Measurements from ENCODE around the gene ACYP2. TPM values are rescaled to one million over a fixed set of nuclear protein-coding genes. Genes with fewer than 3 reads are reported as not detected.

ACYP2 gene
- total RNA-seq, 3 donors from 2014 or later: 19.3 to 39.2 (median 27.8) TPM

- intact Hi-C loops (cut with DNase I; ENCODE audit: low total_unique reads): no loop called here
- TF ChIP-seq CTCF (IDR thresholded peaks at IDR 0.05): no peak
- no peak for TF ChIP-seq POLR2A (IDR thresholded peaks at IDR 0.05)
- no peak for TF ChIP-seq POLR2AphosphoS5 (IDR thresholded peaks at IDR 0.05)
- H3K4me1 ChIP-seq: no peaks in the 10 kb centered on the region
These were observed 38.8 kb upstream of the ACYP2 start for GRCh38 chr2:54076586-54076985.

GRCh38 chr2:54077088-54077900, 38.1 kb upstream of the ACYP2 start:
- H3K27me3 ChIP-seq: no peaks in the 10 kb centered on the region
- H3K36me3 ChIP-seq: no peaks in the 10 kb centered on the region
- intact Hi-C loops (cut with DNase I; ENCODE audit: low total_unique reads): no loop called here
- TF ChIP-seq POLR2AphosphoS5 (IDR thresholded peaks at IDR 0.05) (no peak), CTCF (IDR thresholded peaks at IDR 0.05) (no peak), POLR2A (IDR thresholded peaks at IDR 0.05) (no peak)
- no peaks in the 10 kb centered on the region for H3K9me3 ChIP-seq
- DNase-seq (ENCODE audit: low spot score in 2 of 2): no peak
- H3K4me3 ChIP-seq: no peak overlapping the region
- no peak overlapping the region for H3K27ac ChIP-seq
- H3K4me1 ChIP-seq: no peaks in the 10 kb centered on the region

More at GRCh38 chr2:54076586-54076985, 38.8 kb upstream of the ACYP2 start:
- no peak overlapping the region for H3K4me3 ChIP-seq
- DNase-seq (ENCODE audit: low spot score in 2 of 2): no peak
- H3K27ac ChIP-seq: no peak overlapping the region
- H3K27me3 ChIP-seq: no peaks in the 10 kb centered on the region
- no peaks in the 10 kb centered on the region for H3K36me3 ChIP-seq
- no peaks in the 10 kb centered on the region for H3K9me3 ChIP-seq

DNA sequence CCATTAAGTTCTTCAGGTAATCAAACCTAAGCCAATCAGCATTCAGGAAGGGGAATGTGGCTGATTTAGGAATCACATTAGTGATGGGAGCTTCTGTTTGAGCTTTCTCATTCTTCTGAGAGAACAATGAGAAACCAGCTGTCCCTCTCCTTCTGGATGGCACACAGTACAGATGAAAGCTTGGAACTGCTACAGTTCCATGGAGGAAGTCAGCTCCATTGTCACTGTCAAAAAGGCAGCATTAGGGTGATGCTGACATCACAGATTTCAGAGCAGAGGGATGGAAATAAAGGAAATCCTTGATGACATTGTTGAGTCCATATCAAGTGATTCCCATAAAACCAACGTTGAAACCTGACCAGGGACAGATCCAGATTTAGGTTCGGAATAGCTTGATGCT, 36.1 kb upstream of the ACYP2 start:
- Histone ChIP-seq H3K36me3 (no peaks in the 10 kb centered on the region), H3K4me1 (no peaks in the 10 kb centered on the region), H3K27me3 (no peaks in the 10 kb centered on the region), H3K4me3 (no peak overlapping the region), H3K27ac (no peak overlapping the region), H3K9me3 (no peaks in the 10 kb centered on the region)
- no peak for DNase-seq (ENCODE audit: low spot score in 2 of 2)
- intact Hi-C loops (cut with DNase I; ENCODE audit: low total_unique reads): no loop called here
- TF ChIP-seq CTCF (IDR thresholded peaks at IDR 0.05) (no peak), POLR2A (IDR thresholded peaks at IDR 0.05) (no peak)

DNA sequence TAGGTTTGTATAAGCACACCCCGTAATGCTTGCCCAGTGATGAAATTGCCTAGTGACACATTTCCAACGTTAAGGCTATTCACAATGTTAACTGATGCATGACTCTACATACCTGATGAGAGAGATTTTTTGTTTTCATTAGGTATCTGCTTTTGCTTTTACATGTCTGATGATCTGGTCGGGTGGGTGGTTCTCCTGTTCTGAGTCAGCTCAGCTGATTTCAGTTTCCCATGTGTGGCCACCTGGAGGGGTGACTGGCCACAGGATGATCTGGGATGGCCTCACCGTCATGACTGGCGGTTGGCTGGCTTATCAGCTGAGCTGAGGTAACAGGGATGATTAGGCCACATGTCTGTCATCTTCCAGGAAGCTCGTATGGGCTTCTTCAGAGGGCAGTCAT, 33.8 kb upstream of the ACYP2 start:
- H3K27me3 ChIP-seq: no peaks in the 10 kb centered on the region
- H3K36me3 ChIP-seq: no peaks in the 10 kb centered on the region
- intact Hi-C loops (cut with DNase I; ENCODE audit: low total_unique reads): no loop called here
- no peak for DNase-seq (ENCODE audit: low spot score in 2 of 2)
- no peaks in the 10 kb centered on the region for H3K9me3 ChIP-seq
- no peak overlapping the region for H3K27ac ChIP-seq
- no peak overlapping the region for H3K4me3 ChIP-seq
- H3K4me1 ChIP-seq: no peaks in the 10 kb centered on the region
- TF ChIP-seq POLR2AphosphoS5 (IDR thresholded peaks at IDR 0.05): no peak
- TF ChIP-seq POLR2A (IDR thresholded peaks at IDR 0.05): no peak
- TF ChIP-seq CTCF (IDR thresholded peaks at IDR 0.05): no peak

- no peak overlapping the region for H3K27ac ChIP-seq
- no peak for DNase-seq (ENCODE audit: low spot score in 2 of 2)
- no peaks in the 10 kb centered on the region for H3K4me1 ChIP-seq
- no peaks in the 10 kb centered on the region for H3K27me3 ChIP-seq
- no peak overlapping the region for H3K4me3 ChIP-seq
- TF ChIP-seq POLR2A (IDR thresholded peaks at IDR 0.05) (no peak), CTCF (IDR thresholded peaks at IDR 0.05) (no peak), POLR2AphosphoS5 (IDR thresholded peaks at IDR 0.05) (no peak)
- no peaks in the 10 kb centered on the region for H3K36me3 ChIP-seq
- H3K9me3 ChIP-seq: no peaks in the 10 kb centered on the region
- intact Hi-C loops (cut with DNase I; ENCODE audit: low total_unique reads): no loop called here
These were observed 32.4 kb upstream of the ACYP2 start for GRCh38 chr2:54083021-54083420.
